Neural cell (in vitro differentiated cells): ENCODE measurements around the gene HOXB7. TPM values are rescaled to one million over a fixed set of nuclear protein-coding genes. Genes with fewer than 3 reads are reported as not detected.

Source experiments
- H2AFZ ChIP-seq: fragments of 200-600, 300-800 bp; sonication (generic), shearing (Covaris generic); 2 replicates; pipeline ENCODE4 v1.6.0; 2014; ENCODE audit warnings: low read depth, mild to moderate bottlenecking, antibody characterized with exemption, low read length, moderate library complexity
- H3F3A ChIP-seq: fragments of 200-600 bp; shearing (Covaris generic); 2 replicates; pipeline ENCODE4 v1.6.1; 2016; ENCODE audit warnings: mild to moderate bottlenecking, moderate library complexity, mixed read lengths, antibody characterized with exemption, low read length; ENCODE audit not compliant: insufficient read depth, poor library complexity, severe bottlenecking
- H3K27ac ChIP-seq: fragments of 200-600, 300-800 bp; sonication (generic), shearing (Covaris generic); 2 replicates; pipeline ENCODE4 v1.5.1; 2014; ENCODE audit warnings: mild to moderate bottlenecking, low read length, moderate library complexity
- H3K27me3 ChIP-seq: fragments of 300-800, 200-600 bp; sonication (generic), shearing (Covaris generic); 2 replicates; pipeline ENCODE4 v1.6.0; 2014; ENCODE audit warnings: mild to moderate bottlenecking, low read depth, low read length, moderate library complexity; ENCODE audit not compliant: insufficient read depth
- H3K36me3 ChIP-seq: fragments of 300-800, 200-600 bp; sonication (generic), shearing (Covaris generic); 2 replicates; pipeline ENCODE4 v1.5.1; 2014; ENCODE audit warnings: mild to moderate bottlenecking, antibody characterized with exemption, low read length, moderate library complexity; ENCODE audit not compliant: insufficient read depth
- H3K4me2 ChIP-seq: fragments of 300-800, 200-600 bp; sonication (generic), shearing (Covaris generic); 2 replicates; pipeline ENCODE4 v1.6.0; 2014; ENCODE audit warnings: mild to moderate bottlenecking, low read length
- H3K4me3 ChIP-seq: fragments of 300-800, 200-600 bp; sonication (generic), shearing (Covaris generic); 2 replicates; pipeline ENCODE4 v1.5.1; 2014; ENCODE audit warnings: mild to moderate bottlenecking, low read length, moderate library complexity
- H3K79me2 ChIP-seq: fragments of 200-600 bp; shearing (Covaris generic); replicated peaks from 2 replicates; pipeline ENCODE4 v1.6.0; 2014; ENCODE audit warnings: mild to moderate bottlenecking, low read length, moderate library complexity; ENCODE audit not compliant: insufficient read depth
- H3K9ac ChIP-seq: fragments of 300-800, 200-600 bp; sonication (generic), shearing (Covaris generic); 2 replicates; pipeline ENCODE4 v1.6.1; 2016; ENCODE audit warnings: mild to moderate bottlenecking, low read length, mixed read lengths
- H3K9me2 ChIP-seq: fragments of 200-600 bp; shearing (Covaris generic); 2 replicates; pipeline ENCODE4 v1.6.1; 2016; ENCODE audit warnings: mild to moderate bottlenecking, low read length, mixed read lengths; ENCODE audit not compliant: insufficient read depth
- H3K9me3 ChIP-seq: fragments of 200-600, 300-800 bp; sonication (generic), shearing (Covaris generic); 2 replicates; pipeline ENCODE4 v1.6.1; 2016; ENCODE audit warnings: mild to moderate bottlenecking, mixed run types, low read length, moderate library complexity, mixed read lengths
- H4K20me1 ChIP-seq: fragments of 200-600 bp; shearing (Covaris generic); 2 replicates; pipeline ENCODE4 v1.6.1; 2016; ENCODE audit warnings: mild to moderate bottlenecking, mixed run types; ENCODE audit not compliant: insufficient read depth
- CTCF ChIP-seq: fragments of 450-650 bp; IDR thresholded peaks from 2 replicates; pipeline ENCODE4 v1.5.1; 2014; ENCODE audit warnings: antibody characterized with exemption, mild to moderate bottlenecking, moderate library complexity; ENCODE audit not compliant: poor library complexity, severe bottlenecking
- EP300 ChIP-seq: fragments of 450-650 bp; conservative IDR thresholded peaks from 2 replicates; pipeline ENCODE4 v1.6.1; 2014; ENCODE audit warnings: antibody characterized with exemption, mild to moderate bottlenecking, moderate library complexity; ENCODE audit not compliant: poor library complexity, severe bottlenecking
- EZH2 ChIP-seq: fragments of 200-600, 300-800 bp; shearing (Covaris generic), sonication (generic); IDR thresholded peaks from 2 replicates; pipeline ENCODE4 v1.6.1; 2014; ENCODE audit warnings: antibody characterized with exemption, low read length, borderline replicate concordance, mild to moderate bottlenecking; ENCODE audit not compliant: insufficient read depth, poor library complexity, severe bottlenecking
- MXI1 ChIP-seq: fragments of 450-650 bp; conservative IDR thresholded peaks from 2 replicates; pipeline ENCODE4 v1.6.1; 2014; ENCODE audit warnings: antibody characterized with exemption, mild to moderate bottlenecking; ENCODE audit not compliant: poor library complexity, severe bottlenecking
- POLR2AphosphoS5 ChIP-seq: IDR thresholded peaks from 2 replicates; pipeline ENCODE4 v1.6.1; 2012
- RAD21 ChIP-seq: fragments of 450-650 bp; conservative IDR thresholded peaks from 2 replicates; pipeline ENCODE4 v1.6.1; 2014; ENCODE audit warnings: antibody characterized with exemption, mild to moderate bottlenecking, moderate library complexity
- REST ChIP-seq: IDR thresholded peaks from 2 replicates; pipeline ENCODE4 v1.6.1; 2012; ENCODE audit warnings: borderline replicate concordance
- SMC3 ChIP-seq: fragments of 450-650 bp; conservative IDR thresholded peaks from 2 replicates; pipeline ENCODE4 v1.6.1; 2014; ENCODE audit warnings: antibody characterized with exemption, mild to moderate bottlenecking, moderate library complexity; ENCODE audit not compliant: poor library complexity
- TAF1 ChIP-seq: IDR thresholded peaks from 2 replicates; pipeline ENCODE4 v1.6.1; 2012; ENCODE audit warnings: low read depth
- polyA plus RNA-seq: library from polyadenylated mRNA; depleted of rRNA; stranded (reverse); fragments of >200 nt; gene quantifications from 2 replicates; pipeline ENCODE4 v1.2.3, GENCODE V29; 2014

HOXB7 gene
- polyA plus RNA-seq, 1 donor from 2014 or later = not detected

DNA sequence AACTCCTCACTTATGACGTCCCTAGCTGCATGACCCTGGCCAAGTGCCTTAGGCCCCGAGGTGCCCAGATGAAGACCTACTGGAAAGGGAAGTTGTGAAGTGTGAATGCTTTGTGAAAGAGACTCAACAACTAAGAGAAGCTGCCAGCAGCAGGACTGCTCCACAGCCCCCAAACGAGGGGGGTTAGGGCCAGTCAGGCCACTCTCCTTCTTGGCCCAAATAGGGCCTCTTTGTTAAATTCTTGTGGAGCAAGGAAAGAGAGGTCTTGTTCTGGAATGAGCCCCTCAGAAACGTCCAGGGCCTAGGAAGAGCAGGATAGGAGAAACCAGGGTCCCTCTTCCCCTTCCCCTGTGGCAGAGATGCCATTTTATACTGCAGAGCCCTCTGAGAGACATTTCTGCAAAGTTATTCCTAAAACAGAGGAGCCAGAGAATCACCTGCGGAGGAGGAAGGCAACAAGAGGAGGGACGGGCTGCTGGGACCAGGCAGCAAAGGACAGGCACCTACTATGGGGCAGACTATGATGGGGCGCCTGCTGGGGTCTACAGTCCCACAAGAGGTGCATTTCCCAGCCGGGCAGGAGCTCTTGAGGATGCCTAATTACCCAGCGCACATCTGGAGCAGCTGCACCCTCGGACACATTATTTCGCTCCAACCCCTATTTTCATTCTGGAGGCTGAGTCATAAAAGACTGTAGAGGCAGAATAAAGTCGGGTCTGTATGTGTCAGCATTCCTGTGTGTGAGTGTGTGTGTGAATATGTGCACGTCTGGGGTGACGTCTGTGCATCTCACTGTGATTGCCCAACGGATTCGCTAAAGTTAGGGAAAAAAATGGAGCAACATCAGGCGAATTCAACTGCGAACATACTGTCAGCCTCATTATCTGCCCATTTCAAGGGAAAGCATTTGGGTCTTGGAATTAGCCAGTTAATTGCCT, 26.8 kb upstream of the HOXB7 start:
- H2AFZ ChIP-seq = no peak overlapping the region
- no peaks in the 10 kb centered on the region for H3K36me3 ChIP-seq
- H3F3A ChIP-seq = no peaks in the 10 kb centered on the region
- H3K27ac ChIP-seq = no peak overlapping the region
- H3K4me3 ChIP-seq = no peak overlapping the region
- H3K9me3 ChIP-seq = peaks cover 1% of the 10 kb centered on the region
- no peaks in the 10 kb centered on the region for H3K79me2 ChIP-seq
- no peak overlapping the region for H3K9ac ChIP-seq
- H3K9me2 ChIP-seq = no peaks in the 10 kb centered on the region
- peaks cover 100% of the 10 kb centered on the region for H3K27me3 ChIP-seq
- no peaks in the 10 kb centered on the region for H4K20me1 ChIP-seq
- TF ChIP-seq POLR2AphosphoS5 = no peak
- TF ChIP-seq EZH2 = no peak
- TF ChIP-seq TAF1 = no peak
- TF ChIP-seq RAD21 = no peak
- TF ChIP-seq MXI1 = no peak
- no peak for TF ChIP-seq SMC3
- TF ChIP-seq EP300 = no peak
- TF ChIP-seq CTCF = no peak
- no peak for TF ChIP-seq REST
- H3K4me2 ChIP-seq = no peak overlapping the region

GRCh38 chr17:48636177-48637018, 25.6 kb upstream of the HOXB7 start:
- Histone ChIP-seq H3K4me3 (no peak overlapping the region), H3F3A (no peaks in the 10 kb centered on the region), H3K9me3 (no peaks in the 10 kb centered on the region), H3K79me2 (no peaks in the 10 kb centered on the region), H2AFZ (no peak overlapping the region), H3K9ac (no peak overlapping the region), H3K9me2 (no peaks in the 10 kb centered on the region), H3K4me2 (no peak overlapping the region), H3K36me3 (no peaks in the 10 kb centered on the region), H3K27ac (no peak overlapping the region), H3K27me3 (peaks cover 100% of the 10 kb centered on the region), H4K20me1 (no peaks in the 10 kb centered on the region)
- TF ChIP-seq TAF1 (no peak), RAD21 (no peak), CTCF (peak; percentile 50), EP300 (no peak)
